Activated CD8-positive, alpha-beta T cell treated with anti-CD3 and anti-CD28 coated beads, Interleukin-2, amount 10 ng/mL, durations not matched to agents 7 days and 5 days (primary cell): ENCODE results near the gene CKLF. TPM values are rescaled to one million over a fixed set of nuclear protein-coding genes. Genes with fewer than 3 reads are reported as not detected.

Experiments
- ATAC-seq: fragments of 150-1000 bp; cut with Tn5 transposase; one replicate; pipeline ENCODE4 v1.10.0; 2021; ENCODE audit warnings: moderate library complexity
- CTCF ChIA-PET: fragments of 350-600 bp; sonication (Branson Sonifier 250); formaldehyde crosslinking; loops from one replicate; lab custom pipeline; 2021; ENCODE audit warnings: antibody characterized with exemption; lab: Charles Lee
- POLR2A ChIA-PET: fragments of 350-600 bp; sonication (Branson Sonifier 250); formaldehyde crosslinking; loops from one replicate; lab custom pipeline; 2021; ENCODE audit warnings: antibody characterized with exemption; lab: Charles Lee
- DNase-seq: peaks from one replicate; pipeline ENCODE4 v3.0.0-alpha.2; 2020
- H3K27ac Mint-ChIP-seq: one replicate; pipeline ENCODE4 v1.8.0; 2021; ENCODE audit warnings: mild to moderate bottlenecking, mixed read lengths
- H3K27me3 Mint-ChIP-seq: one replicate; pipeline ENCODE4 v1.8.0; 2021; ENCODE audit warnings: low read depth, mixed read lengths
- H3K36me3 Mint-ChIP-seq: one replicate; pipeline ENCODE4 v1.8.0; 2021; ENCODE audit warnings: low read depth, mixed read lengths
- H3K4me1 Mint-ChIP-seq: one replicate; pipeline ENCODE4 v1.8.0; 2021; ENCODE audit warnings: low read depth, mixed read lengths
- H3K4me3 Mint-ChIP-seq: one replicate; pipeline ENCODE4 v1.8.0; 2021; ENCODE audit warnings: mild to moderate bottlenecking, mixed read lengths
- H3K9me3 Mint-ChIP-seq: one replicate; pipeline ENCODE4 v1.8.0; 2022; ENCODE audit warnings: mixed read lengths; ENCODE audit not compliant: insufficient read depth
- total RNA-seq, 2 experiments: library from RNA; stranded (reverse); gene quantifications; one replicate each; pipeline ENCODE4 v1.2.3, GENCODE V29; 2021

CKLF gene
- total RNA-seq, 2 experiments from 2014 or later = 137 to 139 TPM

DNA sequence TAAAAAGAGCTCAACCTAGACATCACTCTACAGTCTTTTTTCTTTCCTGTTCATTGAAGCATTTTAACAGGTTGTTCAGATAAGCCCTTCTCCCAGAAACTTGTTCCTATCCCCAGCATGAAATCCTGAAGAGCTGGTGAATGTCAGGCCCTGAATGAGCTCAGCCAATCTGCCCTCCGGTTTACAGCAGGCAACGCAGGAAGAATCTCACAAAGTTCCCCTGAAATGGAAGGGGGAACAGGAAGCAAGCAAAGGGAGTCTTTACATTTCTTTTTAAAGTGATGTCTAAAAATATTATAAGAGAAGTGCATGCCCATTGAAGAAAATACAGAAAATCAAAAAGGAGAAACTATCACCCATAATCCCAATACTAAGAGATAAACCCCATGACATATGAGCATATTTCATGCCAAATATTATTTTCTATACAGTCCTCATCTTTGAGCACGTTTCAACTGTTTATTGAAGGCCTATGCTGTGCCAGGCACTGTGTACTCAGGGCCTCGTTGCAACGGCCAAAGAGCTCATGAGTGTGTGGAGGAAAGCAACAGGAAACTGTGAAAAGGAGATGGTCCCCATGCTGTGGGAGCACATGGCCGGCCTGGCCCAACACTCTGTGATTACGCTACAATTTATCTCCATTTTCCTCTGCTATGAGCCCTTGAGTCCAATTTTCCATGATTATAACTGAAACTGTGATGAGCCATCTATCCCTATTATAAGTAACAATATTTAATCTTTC, 8.2 kb upstream of the CKLF start:
- Mint-ChIP-seq H3K36me3 (no peaks in the 10 kb centered on the region), H3K4me1 (peaks cover 37% of the 10 kb centered on the region), H3K9me3 (no peaks in the 10 kb centered on the region), H3K27me3 (no peaks in the 10 kb centered on the region), H3K4me3 (no peak overlapping the region), H3K27ac (no peak overlapping the region)
- no peak for DNase-seq
- ChIA-PET POLR2A (interaction anchor here (1.6 to 2.5 kb wide), 2 partner anchors 8 to 60 kb away, joined by 3 to 8 read pairs; partner anchors contain the start of genes CKLF and CMTM3), CTCF (interaction anchor here (1.4 to 1.7 kb wide), 3 partner anchors 8 to 20 kb away, joined by 3 to 6 read pairs (median 5); partner anchors contain the start of gene CKLF)
- ATAC-seq = no peak

DNA sequence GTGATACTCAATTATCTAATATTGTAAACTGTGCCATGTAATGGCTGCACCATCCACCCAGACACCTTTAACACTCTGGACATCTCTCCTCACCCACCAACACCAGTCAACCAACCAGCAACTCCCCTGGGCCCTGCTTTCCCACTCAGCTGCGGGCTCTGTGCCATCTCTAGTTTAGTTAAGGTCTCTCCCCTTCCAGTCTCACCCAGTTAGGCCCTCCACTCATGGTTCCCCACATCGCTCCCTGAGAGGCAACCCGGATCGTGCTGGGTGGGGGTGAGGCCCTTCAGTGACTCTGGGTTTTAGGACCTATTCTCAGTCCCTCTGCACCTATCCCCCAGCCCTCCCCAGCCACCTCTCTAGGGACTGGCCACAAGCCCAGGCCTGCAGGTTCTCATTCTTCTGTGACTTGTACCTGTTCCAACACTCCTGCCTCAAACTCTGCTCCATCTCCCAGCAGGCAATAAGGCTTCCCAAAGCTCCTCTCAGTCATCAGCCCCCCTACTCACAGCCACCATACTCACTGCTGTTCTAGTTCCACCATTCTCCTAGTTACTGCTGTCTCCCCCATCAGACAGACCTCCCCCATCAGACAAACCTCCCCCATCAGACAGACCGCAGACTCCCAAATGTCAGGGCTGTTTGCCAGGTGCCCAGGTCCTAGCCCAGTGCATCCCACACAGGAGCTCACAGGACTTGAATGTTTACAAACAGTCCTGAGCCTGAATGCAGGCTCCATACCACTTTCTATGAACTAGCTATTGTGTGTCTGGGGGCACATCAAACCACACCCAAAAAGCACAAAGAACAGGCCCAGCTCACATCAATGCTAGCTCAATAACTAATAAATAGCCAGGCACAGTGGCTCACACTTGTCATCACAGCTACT, 5.0 kb upstream of the CKLF start:
- Mint-ChIP-seq H3K4me3 (no peak overlapping the region), H3K4me1 (peaks cover 48% of the 10 kb centered on the region), H3K27ac (no peak overlapping the region), H3K9me3 (no peaks in the 10 kb centered on the region), H3K27me3 (no peaks in the 10 kb centered on the region), H3K36me3 (peaks cover under 1% of the 10 kb centered on the region)
- POLR2A ChIA-PET = interaction anchor here (0.8 to 9.3 kb wide), 7 partner anchors 9 to 57 kb away, joined by 3 to 136 read pairs (median 3); no protein-coding TSS in a partner anchor
- CTCF ChIA-PET = interaction anchor here (0.8 to 1.4 kb wide), 7 partner anchors 13 to 142 kb away, joined by 3 to 4 read pairs (median 3); no protein-coding TSS in a partner anchor
- DNase-seq (no peak), ATAC-seq (no peak)

DNA sequence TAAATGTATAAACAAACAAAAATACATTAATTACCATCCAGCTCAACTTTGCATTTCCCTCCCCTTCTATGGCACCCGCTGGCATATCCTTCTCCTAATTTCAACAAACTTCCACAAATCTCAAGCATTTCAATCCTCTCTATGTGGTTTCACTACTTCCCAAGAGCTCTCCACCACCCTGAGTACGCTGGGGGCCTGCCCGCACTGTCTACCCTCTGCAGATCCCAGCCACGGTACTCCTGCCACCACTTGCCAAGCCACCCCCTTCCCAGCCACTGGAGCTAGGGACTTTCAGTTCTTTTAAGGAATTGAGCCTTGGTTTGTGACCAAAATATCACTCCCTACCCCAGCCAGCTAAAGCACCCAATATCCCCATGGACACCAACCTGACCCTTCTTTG, 4.3 kb upstream of the CKLF start:
- H3K4me1 Mint-ChIP-seq = peaks cover 49% of the 10 kb centered on the region
- POLR2A ChIA-PET = interaction anchor here (0.8 to 9.3 kb wide), 7 partner anchors 9 to 56 kb away, joined by 3 to 136 read pairs (median 3); no protein-coding TSS in a partner anchor
- CTCF ChIA-PET = interaction anchor here (0.8 to 1.4 kb wide), 8 partner anchors 12 to 142 kb away, joined by 3 to 4 read pairs (median 3); no protein-coding TSS in a partner anchor
- ATAC-seq (no peak), DNase-seq (no peak)
- H3K4me3 Mint-ChIP-seq = no peak overlapping the region
- peak overlapping the region; percentile 84 for H3K27ac Mint-ChIP-seq
- H3K36me3 Mint-ChIP-seq = peaks cover 5% of the 10 kb centered on the region
- H3K27me3 Mint-ChIP-seq = no peaks in the 10 kb centered on the region
- H3K9me3 Mint-ChIP-seq = no peaks in the 10 kb centered on the region

DNA sequence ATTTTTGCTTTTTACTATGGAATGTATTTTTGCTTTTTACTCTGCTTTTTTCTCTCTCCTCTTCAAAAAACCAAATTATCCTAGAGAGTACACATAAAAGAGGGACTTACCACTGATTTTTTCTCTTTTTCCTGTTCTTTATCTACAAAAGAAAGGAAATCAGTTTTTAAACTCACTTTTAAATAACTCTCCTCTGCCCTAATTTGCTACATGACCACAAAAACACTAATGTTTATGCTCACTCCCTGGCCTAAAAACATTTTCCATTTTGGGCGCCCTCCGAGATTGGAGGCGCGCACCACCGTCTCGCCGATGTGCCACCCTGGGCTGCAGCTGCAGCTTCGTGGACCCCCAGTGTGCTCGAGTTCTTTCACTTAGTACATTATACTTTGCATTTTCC, 3.5 kb upstream of the CKLF start:
- Mint-ChIP-seq H3K27ac (peak overlapping the region; percentile 84), H3K9me3 (no peaks in the 10 kb centered on the region), H3K27me3 (no peaks in the 10 kb centered on the region), H3K36me3 (peaks cover 13% of the 10 kb centered on the region), H3K4me1 (peaks cover 56% of the 10 kb centered on the region), H3K4me3 (peak overlapping the region; percentile 64)
- ATAC-seq (no peak), DNase-seq (no peak)
- CTCF ChIA-PET = interaction anchor here (0.8 to 2.8 kb wide), 6 partner anchors 8 to 142 kb away, joined by 3 to 10 read pairs (median 4); no protein-coding TSS in a partner anchor
- POLR2A ChIA-PET = interaction anchor here (2.1 to 9.3 kb wide), 3 partner anchors 24 to 33 kb away, joined by 6 to 136 read pairs (median 30); no protein-coding TSS in a partner anchor

DNA sequence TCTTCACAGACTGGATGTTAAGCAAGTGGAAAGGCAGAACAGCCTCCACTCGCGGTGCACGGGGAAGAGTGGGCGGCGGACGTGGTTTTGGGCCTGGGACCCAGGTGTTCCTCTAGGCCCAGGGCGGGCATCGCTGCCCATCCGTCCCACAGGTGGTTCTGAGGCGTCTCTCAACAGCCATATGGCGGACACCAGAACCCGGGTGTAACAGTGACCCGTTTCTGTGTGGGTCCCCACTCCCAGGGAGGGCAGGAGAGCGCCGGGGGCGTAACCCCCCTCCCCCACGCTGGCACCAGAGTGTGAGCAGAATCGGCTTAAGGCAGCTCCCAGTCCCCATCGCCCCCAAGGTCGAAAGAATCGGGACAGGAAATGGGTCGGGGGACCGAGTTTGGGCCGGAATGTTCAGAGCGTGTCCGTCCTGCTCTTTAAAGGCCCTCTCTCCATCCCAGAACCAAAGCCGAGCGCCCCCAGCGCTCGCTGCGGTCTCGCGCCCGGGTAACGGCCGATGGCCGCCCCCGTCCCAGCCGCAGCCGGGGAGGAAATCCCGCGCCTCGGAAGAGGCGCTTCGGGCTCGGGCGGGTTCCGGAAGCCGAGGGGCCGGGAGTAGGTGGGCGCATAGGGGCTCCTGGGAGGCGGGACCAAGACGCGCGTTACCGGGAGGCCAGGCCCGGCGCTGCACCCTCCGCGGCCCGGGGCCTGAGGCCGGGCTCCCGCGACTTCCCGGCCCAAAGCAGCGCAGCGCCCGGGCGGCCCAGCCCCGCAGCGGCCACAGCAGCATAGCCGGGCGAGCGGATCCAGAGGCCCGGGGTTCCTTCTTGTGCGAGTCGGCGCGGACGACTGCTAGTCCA, 2.9 kb upstream of the CKLF start, which contains the start of gene TK2:
TSS of gene TK2 (minus strand) at position 839 of the 848 bp plus-strand sequence. CDS start at position 778, 61 bp downstream.
- DNase-seq = peak; percentile 55
- POLR2A ChIA-PET = interaction anchor here (0.6 to 9.3 kb wide), 3 partner anchors 11 to 32 kb away, joined by 3 to 136 read pairs (median 30); no protein-coding TSS in a partner anchor
- CTCF ChIA-PET = interaction anchor here (0.9 to 5.3 kb wide), 6 partner anchors 9 to 143 kb away, joined by 3 to 63 read pairs (median 7); no protein-coding TSS in a partner anchor
- peaks cover 59% of the 10 kb centered on the region for H3K4me1 Mint-ChIP-seq
- H3K36me3 Mint-ChIP-seq = peaks cover 20% of the 10 kb centered on the region
- peak within 1 kb of the TSS; percentile 90 for H3K4me3 Mint-ChIP-seq
- ATAC-seq = peak; percentile 38
- H3K9me3 Mint-ChIP-seq = no peaks in the 10 kb centered on the region
- H3K27ac Mint-ChIP-seq = peak within 1 kb of the TSS; percentile 84
- no peaks in the 10 kb centered on the region for H3K27me3 Mint-ChIP-seq

DNA sequence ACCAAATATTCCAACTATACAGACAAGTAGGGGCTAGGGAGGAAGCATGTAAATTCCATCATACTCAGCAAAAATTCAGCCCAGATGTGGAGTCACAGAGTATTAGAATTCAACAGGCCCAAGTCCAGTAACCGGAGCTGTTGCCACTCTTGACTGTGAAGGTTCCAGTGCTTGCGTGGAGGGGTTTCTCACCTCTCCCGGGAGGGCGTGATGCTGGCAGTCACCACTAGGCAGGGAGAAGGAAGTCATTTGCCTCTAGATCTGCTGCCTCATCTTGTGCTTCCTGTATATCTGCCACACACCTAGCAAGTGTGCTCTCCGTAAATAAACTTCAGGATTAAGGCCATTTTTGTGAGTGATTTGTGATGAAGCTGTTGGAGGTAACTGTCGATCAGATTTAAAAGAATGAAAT, 1.0 kb upstream of the CKLF start:
- H3K4me1 Mint-ChIP-seq = peaks cover 76% of the 10 kb centered on the region
- CTCF ChIA-PET = interaction anchor here (1.1 to 5.3 kb wide), 17 partner anchors 8 to 328 kb away, joined by 3 to 63 read pairs (median 5); partner anchors contain the start of genes CMTM3 and NAE1
- peaks cover 36% of the 10 kb centered on the region for H3K36me3 Mint-ChIP-seq
- no peaks in the 10 kb centered on the region for H3K27me3 Mint-ChIP-seq
- H3K9me3 Mint-ChIP-seq = no peaks in the 10 kb centered on the region
- H3K27ac Mint-ChIP-seq = peak overlapping the region; percentile 92
- peak; percentile 67 for DNase-seq
- peak overlapping the region; percentile 90 for H3K4me3 Mint-ChIP-seq
- ATAC-seq = peak; percentile 52
- POLR2A ChIA-PET = interaction anchor here (0.9 to 9.3 kb wide), 12 partner anchors 8 to 143 kb away, joined by 3 to 136 read pairs (median 8); partner anchors contain the start of gene CMTM3

DNA sequence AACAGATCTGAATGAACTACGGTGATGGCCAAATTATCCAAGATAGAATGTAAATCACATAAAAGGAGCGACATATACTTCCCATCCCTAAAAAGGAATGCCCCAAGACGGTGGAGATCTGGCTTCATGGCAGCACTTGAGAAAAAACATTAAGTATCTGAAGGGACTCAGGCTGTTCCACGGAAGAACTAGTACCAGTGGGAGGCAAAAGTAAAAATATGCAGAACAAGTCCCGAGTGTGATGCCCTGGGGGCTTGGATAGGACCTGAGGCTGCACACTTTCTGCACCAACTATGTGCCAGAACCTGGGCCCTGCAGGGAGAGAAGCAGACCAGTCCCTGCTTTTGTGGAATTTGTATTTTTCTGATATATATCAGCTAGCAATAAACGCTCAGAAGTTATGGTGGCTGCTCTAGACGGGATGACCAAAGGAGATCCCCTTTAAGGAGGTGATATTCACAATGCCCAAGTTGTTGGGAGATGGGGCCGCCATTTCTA, 539 bp upstream of the CKLF start:
- POLR2A ChIA-PET = interaction anchor here (0.9 to 9.3 kb wide), 15 partner anchors 9 to 143 kb away, joined by 3 to 136 read pairs (median 8); partner anchors contain the start of gene CMTM3
- Mint-ChIP-seq H3K4me3 (peak overlapping the region; percentile 90), H3K4me1 (peaks cover 77% of the 10 kb centered on the region), H3K27me3 (no peaks in the 10 kb centered on the region), H3K27ac (peak overlapping the region; percentile 92), H3K36me3 (peaks cover 37% of the 10 kb centered on the region), H3K9me3 (no peaks in the 10 kb centered on the region)
- ATAC-seq = peak; percentile 5
- DNase-seq = no peak
- CTCF ChIA-PET = interaction anchor here (0.6 to 5.3 kb wide), 24 partner anchors 8 to 328 kb away, joined by 3 to 63 read pairs (median 4); partner anchors contain the start of genes CMTM3 and NAE1

DNA sequence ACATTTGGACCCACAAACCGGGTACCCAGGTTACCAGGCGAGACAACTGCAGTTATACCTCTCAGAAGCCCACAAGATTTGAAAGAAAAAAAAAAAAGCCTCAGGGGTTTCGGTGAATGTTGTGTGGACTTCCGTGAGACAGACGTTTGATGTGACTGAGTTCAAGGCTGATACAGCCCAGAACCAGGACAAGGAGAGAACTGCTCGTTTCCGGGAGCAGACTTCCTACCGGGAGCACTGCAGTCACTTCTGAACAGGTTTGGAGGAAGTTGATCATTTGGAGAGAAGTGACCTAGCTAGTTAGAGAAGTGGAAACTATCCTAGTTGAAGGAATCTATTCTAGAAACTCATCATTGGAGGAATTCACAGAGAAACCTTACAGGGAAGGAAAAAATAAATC, 847 bp downstream of the CKLF start:
- Mint-ChIP-seq H3K27ac (peak overlapping the region; percentile 92), H3K36me3 (peaks cover 44% of the 10 kb centered on the region), H3K4me3 (peak overlapping the region; percentile 90), H3K9me3 (no peaks in the 10 kb centered on the region), H3K4me1 (peaks cover 75% of the 10 kb centered on the region), H3K27me3 (no peaks in the 10 kb centered on the region)
- no peak for DNase-seq
- no peak for ATAC-seq
- POLR2A ChIA-PET = interaction anchor here (0.6 to 9.3 kb wide), 16 partner anchors 10 to 276 kb away, joined by 3 to 136 read pairs (median 8); partner anchors contain the start of genes CMTM2 and CMTM3
- CTCF ChIA-PET = interaction anchor here (0.8 to 5.3 kb wide), 13 partner anchors 10 to 320 kb away, joined by 3 to 63 read pairs (median 11); partner anchors contain the start of genes DYNC1LI2 and NAE1

DNA sequence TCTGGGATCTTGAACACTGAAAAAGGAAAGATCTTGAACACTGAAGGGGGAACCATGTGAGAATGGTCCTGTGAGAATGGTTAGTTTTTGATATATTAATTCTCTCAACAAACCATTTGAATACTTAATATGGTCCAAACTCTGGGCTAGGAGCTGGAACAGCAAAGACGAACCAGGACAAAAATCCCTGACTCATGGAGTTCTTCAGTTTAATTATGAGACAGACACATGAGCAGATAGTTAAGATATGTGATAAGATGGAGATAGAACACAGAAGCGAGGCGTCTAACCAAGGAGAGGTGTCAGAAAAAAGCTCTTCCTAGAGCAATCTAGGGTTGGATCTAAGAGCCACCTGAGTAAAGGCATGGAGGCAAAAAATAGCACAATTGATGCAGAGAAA, 1.6 kb downstream of the CKLF start:
- H3K4me1 Mint-ChIP-seq = peaks cover 75% of the 10 kb centered on the region
- peaks cover 52% of the 10 kb centered on the region for H3K36me3 Mint-ChIP-seq
- DNase-seq = no peak
- H3K4me3 Mint-ChIP-seq = peak overlapping the region; percentile 90
- no peaks in the 10 kb centered on the region for H3K27me3 Mint-ChIP-seq
- ATAC-seq = no peak
- H3K9me3 Mint-ChIP-seq = no peaks in the 10 kb centered on the region
- H3K27ac Mint-ChIP-seq = peak overlapping the region; percentile 92
- CTCF ChIA-PET = interaction anchor here (1.2 to 5.3 kb wide), 6 partner anchors 9 to 147 kb away, joined by 5 to 63 read pairs (median 14); no protein-coding TSS in a partner anchor
- POLR2A ChIA-PET = interaction anchor here (1.7 to 9.3 kb wide), 3 partner anchors 29 to 54 kb away, joined by 7 to 136 read pairs (median 16); no protein-coding TSS in a partner anchor
